Measurements from ENCODE around the gene CYP2C18. TPM values are rescaled to one million over a fixed set of nuclear protein-coding genes. Genes with fewer than 3 reads are reported as not detected.
"Not testable (repeated sequence)": the region's sequence is repeated elsewhere in the genome, so short reads cannot be mapped to it uniquely, and the experiment has no call there.

The CYP2C18 gene
- total RNA-seq (2021; ENCODE audit: unreplicated experiment) (0.17 TPM), Bru-seq, nascent RNA (percentile 25 among the genes with signal in this experiment), BruChase-seq, experiment 1, labeled RNA remaining after a 6-hour chase (percentile 29 among the genes with signal in this experiment), BruChase-seq, experiment 2, labeled RNA remaining after a 2-hour chase (percentile 34 among the genes with signal in this experiment)
- not detected in 2 replicates for polyA plus RNA-seq (2012)
- long read RNA-seq = 0 reads

- intact Hi-C loops (cut with micrococcal nuclease) = no loop called here
- no peak for TF ChIP-seq ZNF274 (IDR thresholded peaks at IDR 0.05; ENCODE audit: low read depth, low read length)
- no peak for TF ChIP-seq EZH2 (IDR thresholded peaks at IDR 0.05)
- no peak for TF ChIP-seq POLR2AphosphoS5 (IDR thresholded peaks at IDR 0.05; ENCODE audit: low read depth, low read length)
- TF ChIP-seq ATF3 (IDR thresholded peaks at IDR 0.05) = no peak
- no peak for TF ChIP-seq CBX3 (IDR thresholded peaks at IDR 0.05; ENCODE audit: low read depth)
- no peak for TF ChIP-seq TCF7L2 (IDR thresholded peaks at IDR 0.05; ENCODE audit: borderline replicate concordance, extremely low read depth, insufficient read depth, insufficient read length)
- no peak for TF ChIP-seq SP1 (IDR thresholded peaks at IDR 0.05; ENCODE audit: low read depth)
- TF ChIP-seq EZH2phosphoT487 (IDR thresholded peaks at IDR 0.05; ENCODE audit: borderline replicate concordance) = no peak
- TF ChIP-seq ELF1 (IDR thresholded peaks at IDR 0.05; ENCODE audit: borderline replicate concordance, low read depth) = no peak
- no peak for TF ChIP-seq CEBPB (IDR thresholded peaks at IDR 0.05; ENCODE audit: low read depth)
- no peak for TF ChIP-seq FOSL1 (IDR thresholded peaks at IDR 0.05; ENCODE audit: low read depth)
- no peak for TF ChIP-seq JUND (IDR thresholded peaks at IDR 0.05)
- no peak for TF ChIP-seq RAD21 (IDR thresholded peaks at IDR 0.05; ENCODE audit: low read depth)
- no peak for TF ChIP-seq ZFX (IDR thresholded peaks at IDR 0.05)
- Histone ChIP-seq H3K36me3 (ENCODE audit: control insufficient read depth in 1 of 2, insufficient read depth in 2 of 2, low read length in 2 of 2) (no peaks in the 10 kb centered on the region), H3K27ac (ENCODE audit: low read depth, low read length) (no peak within 1 kb of the TSS), H3K4me1 (ENCODE audit: control insufficient read depth in 1 of 2, insufficient read depth in 2 of 2, low read length in 2 of 2) (no peaks in the 10 kb centered on the region), H3K4me2 (ENCODE audit: low read length) (no peak within 1 kb of the TSS), H3K79me2 (ENCODE audit: insufficient read depth, low read length) (no peaks in the 10 kb centered on the region), H3K9me2 (ENCODE audit: insufficient read depth) (no peaks in the 10 kb centered on the region), H2AFZ (ENCODE audit: low read depth, low read length, poor library complexity, severe bottlenecking) (no peak within 1 kb of the TSS), H3K9me3 (ENCODE audit: control insufficient read depth in 1 of 2, insufficient read depth in 1 of 2, low read depth in 1 of 2, low read length in 2 of 2) (no peaks in the 10 kb centered on the region), H3K9ac (ENCODE audit: low read length) (no peak within 1 kb of the TSS), H3K27me3 (ENCODE audit: insufficient read depth, low read length) (no peaks in the 10 kb centered on the region), H4K20me1 (ENCODE audit: insufficient read depth) (no peaks in the 10 kb centered on the region), H3K4me3 (replicated peaks in 1 of 2; ENCODE audit: low read depth in 1 of 2, low read length in 2 of 2) (no peak within 1 kb of the TSS)
- ChIA-PET POLR2A (no interaction called here), RAD21 (ENCODE audit: low non-redundant PET in 1 of 2, low total read pairs in 2 of 2, uncharacterized antibody in 2 of 2, unreplicated experiment in 2 of 2) (no interaction called here), CTCF (no interaction called here)
- BruUV-seq (replicated peaks) = no TSS peak
- no peak for DNase-seq (ENCODE audit: low read depth, low spot score)
- no peak for ATAC-seq
These were observed at the start of gene CYP2C18 for GRCh38 chr10:94683214-94684054. TSS of gene CYP2C18 (plus strand) at chr10:94683729. CDS start at chr10:94683820, 91 bp downstream.

- H3K9me3 ChIP-seq (ENCODE audit: control insufficient read depth in 1 of 2, insufficient read depth in 1 of 2, low read depth in 1 of 2, low read length in 2 of 2); H2AFZ ChIP-seq (ENCODE audit: low read depth, low read length, poor library complexity, severe bottlenecking); H3K9me2 ChIP-seq (ENCODE audit: insufficient read depth); H3K27me3 ChIP-seq (ENCODE audit: insufficient read depth, low read length); intact Hi-C loops (cut with micrococcal nuclease); CTCF ChIA-PET; H3K4me3 ChIP-seq (replicated peaks in 1 of 2; ENCODE audit: low read depth in 1 of 2, low read length in 2 of 2); H3K36me3 ChIP-seq (ENCODE audit: control insufficient read depth in 1 of 2, insufficient read depth in 2 of 2, low read length in 2 of 2); H4K20me1 ChIP-seq (ENCODE audit: insufficient read depth); H3K79me2 ChIP-seq (ENCODE audit: insufficient read depth, low read length); H3K4me2 ChIP-seq (ENCODE audit: low read length); ATAC-seq; H3K9ac ChIP-seq (ENCODE audit: low read length); RAD21 ChIA-PET (ENCODE audit: low non-redundant PET in 1 of 2, low total read pairs in 2 of 2, uncharacterized antibody in 2 of 2, unreplicated experiment in 2 of 2); H3K4me1 ChIP-seq (ENCODE audit: control insufficient read depth in 1 of 2, insufficient read depth in 2 of 2, low read length in 2 of 2); DNase-seq (ENCODE audit: low read depth, low spot score); H3K27ac ChIP-seq (ENCODE audit: low read depth, low read length); POLR2A ChIA-PET; BruUV-seq (replicated peaks): not testable (repeated sequence)
These were observed 45.4 kb upstream of the CYP2C18 start for GRCh38 chr10:94638097-94638496.
